NCI-H2107 (cell line): Measurements from ENCODE around the gene PLXNA3.

Experiments
- DNase-seq: peaks from one replicate; lab custom pipeline; 2025; lab: John Stamatoyannopoulos, UW

PLXNA3 gene

GRCh38 chrX:154458116-154458953 is at the start of gene PLXNA3:
Gene PLXNA3 (plus strand): TSS chrX:154458281. CDS start chrX:154460184, 1,903 bp downstream.
- no peak for DNase-seq

GRCh38 chrX:154408659-154409221 is 49.3 kb upstream of the PLXNA3 start:
- DNase-seq = no peak

- no peak for DNase-seq
These were observed 48.7 kb upstream of the PLXNA3 start, which contains the start of gene DNASE1L1 for GRCh38 chrX:154409222-154409871. Gene DNASE1L1 (minus strand): TSS chrX:154409254. CDS start chrX:154405568, 3,686 bp downstream.

- DNase-seq = no peak
These were observed 46.1 kb upstream of the PLXNA3 start for GRCh38 chrX:154411981-154412340.

- DNase-seq = no peak
These were observed 45.6 kb upstream of the PLXNA3 start for GRCh38 chrX:154412468-154412867.

GRCh38 chrX:154413142-154413541 is 44.9 kb upstream of the PLXNA3 start:
- DNase-seq = no peak

GRCh38 chrX:154417157-154417556 is 40.9 kb upstream of the PLXNA3 start:
- DNase-seq = peak; percentile 24

GRCh38 chrX:154419189-154419588 is 38.9 kb upstream of the PLXNA3 start:
- no peak for DNase-seq

- no peak for DNase-seq
These were observed 38.2 kb upstream of the PLXNA3 start for GRCh38 chrX:154419688-154420401.

- DNase-seq = no peak
These were observed 37.7 kb upstream of the PLXNA3 start for GRCh38 chrX:154420402-154420756.

- no peak for DNase-seq
These were observed 30.9 kb upstream of the PLXNA3 start for GRCh38 chrX:154426916-154427770.

- peak; percentile 93 for DNase-seq
These were observed 29.6 kb upstream of the PLXNA3 start, which contains the start of gene ATP6AP1 for GRCh38 chrX:154428176-154429171. Gene ATP6AP1 (plus strand): TSS chrX:154428677. CDS start chrX:154428693, 16 bp downstream.

- no peak for DNase-seq
These were observed 28.4 kb upstream of the PLXNA3 start for GRCh38 chrX:154429711-154430110.

- DNase-seq = no peak
These were observed 27.6 kb upstream of the PLXNA3 start for GRCh38 chrX:154430479-154430878.

GRCh38 chrX:154430916-154431315 is 27.2 kb upstream of the PLXNA3 start:
- DNase-seq = no peak

- no peak for DNase-seq
These were observed 26.7 kb upstream of the PLXNA3 start for GRCh38 chrX:154431341-154431740.

GRCh38 chrX:154432210-154432609 is 25.9 kb upstream of the PLXNA3 start:
- DNase-seq = no peak

- DNase-seq = no peak
These were observed 24.5 kb upstream of the PLXNA3 start for GRCh38 chrX:154433605-154434004.

- no peak for DNase-seq
These were observed 23.5 kb upstream of the PLXNA3 start for GRCh38 chrX:154434394-154435168.
